Thyroid gland (tissue), 4 donors: ENCODE data around the gene INO80E.

Experiments
- POLR2A ChIP-seq, 2 donors: fragments of 450-650 bp; IDR thresholded peaks; one replicate each; pipeline ENCODE4 v1.6.1; 2017; ENCODE audit warnings: antibody characterized with exemption in 2 of 2, mild to moderate bottlenecking in 2 of 2, moderate library complexity in 1 of 2
- TF ChIP-seq, protein P1 (sequence below), 6 experiments: fragments of 200-600 bp in 3 of 6; fragments of 450-650 bp in 3 of 6; sonication (generic) in 3 of 6; IDR thresholded peaks; one replicate each; pipeline ENCODE4 v1.5.1; 2016 to 2019; ENCODE audit warnings: antibody characterized with exemption in 6 of 6, mild to moderate bottlenecking in 2 of 6, inconsistent platforms in 1 of 6, moderate library complexity in 1 of 6

- TF ChIP-seq, protein P1, sequence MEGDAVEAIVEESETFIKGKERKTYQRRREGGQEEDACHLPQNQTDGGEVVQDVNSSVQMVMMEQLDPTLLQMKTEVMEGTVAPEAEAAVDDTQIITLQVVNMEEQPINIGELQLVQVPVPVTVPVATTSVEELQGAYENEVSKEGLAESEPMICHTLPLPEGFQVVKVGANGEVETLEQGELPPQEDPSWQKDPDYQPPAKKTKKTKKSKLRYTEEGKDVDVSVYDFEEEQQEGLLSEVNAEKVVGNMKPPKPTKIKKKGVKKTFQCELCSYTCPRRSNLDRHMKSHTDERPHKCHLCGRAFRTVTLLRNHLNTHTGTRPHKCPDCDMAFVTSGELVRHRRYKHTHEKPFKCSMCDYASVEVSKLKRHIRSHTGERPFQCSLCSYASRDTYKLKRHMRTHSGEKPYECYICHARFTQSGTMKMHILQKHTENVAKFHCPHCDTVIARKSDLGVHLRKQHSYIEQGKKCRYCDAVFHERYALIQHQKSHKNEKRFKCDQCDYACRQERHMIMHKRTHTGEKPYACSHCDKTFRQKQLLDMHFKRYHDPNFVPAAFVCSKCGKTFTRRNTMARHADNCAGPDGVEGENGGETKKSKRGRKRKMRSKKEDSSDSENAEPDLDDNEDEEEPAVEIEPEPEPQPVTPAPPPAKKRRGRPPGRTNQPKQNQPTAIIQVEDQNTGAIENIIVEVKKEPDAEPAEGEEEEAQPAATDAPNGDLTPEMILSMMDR (IDR thresholded peaks at IDR 0.05) = no peak
- TF ChIP-seq POLR2A (IDR thresholded peaks at IDR 0.05) = no peak
Observed at GRCh38 chr16:29988346-29989075, 7.5 kb upstream of the INO80E start.
